Left ventricle myocardium inferior (tissue), 1 donor: ENCODE results near the gene SLC35A2. TPM values are rescaled to one million over a fixed set of nuclear protein-coding genes. Genes with fewer than 3 reads are reported as not detected.
"Not testable (repeated sequence)": the region's sequence is repeated elsewhere in the genome, so short reads cannot be mapped to it uniquely, and the experiment has no call there.

Experiments
- DNase-seq: peaks from one replicate; pipeline ENCODE4 v3.0.0-alpha.2; 2020
- H3K27ac ChIP-seq: fragments of 200-600 bp; replicated peaks from 2 replicates; pipeline ENCODE4 v1.8.0; 2021
- H3K27me3 ChIP-seq: fragments of 200-600 bp; 2 replicates; pipeline ENCODE4 v1.8.0; 2021; ENCODE audit warnings: low read depth
- H3K36me3 ChIP-seq: fragments of 200-600 bp; 2 replicates; pipeline ENCODE4 v1.8.0; 2021
- H3K4me1 ChIP-seq: fragments of 200-600 bp; 2 replicates; pipeline ENCODE4 v1.8.0; 2021
- H3K4me3 ChIP-seq: fragments of 200-600 bp; 2 replicates; pipeline ENCODE4 v1.8.0; 2021; ENCODE audit warnings: mild to moderate bottlenecking, moderate library complexity
- H3K9me3 ChIP-seq: fragments of 200-600 bp; replicated peaks from 2 replicates; pipeline ENCODE4 v1.8.0; 2021
- CTCF ChIP-seq: fragments of 200-600 bp; IDR thresholded peaks from 2 replicates; pipeline ENCODE4 v1.8.0; 2021; ENCODE audit warnings: antibody characterized with exemption, mild to moderate bottlenecking, borderline replicate concordance
- intact Hi-C: fragments of 100-400 bp; cut with micrococcal nuclease; formaldehyde crosslinking; loops from one replicate; pipeline ENCODE4 v1.11.0; 2022
- total RNA-seq: library from RNA; stranded (reverse); fragmentation: NEBNext Ultra II Directional; extraction: Animal tissue kit (Norgen Biotek cat#: 25700); gene quantifications from one replicate; pipeline ENCODE4 v1.2.1, GENCODE V29; 2021
- donor health status: DM: no; HTN: yes; CAD: no; lungs with severe emphysema.

SLC35A2 gene
- total RNA-seq, 1 donor from 2014 or later = 10.4 TPM

DNA sequence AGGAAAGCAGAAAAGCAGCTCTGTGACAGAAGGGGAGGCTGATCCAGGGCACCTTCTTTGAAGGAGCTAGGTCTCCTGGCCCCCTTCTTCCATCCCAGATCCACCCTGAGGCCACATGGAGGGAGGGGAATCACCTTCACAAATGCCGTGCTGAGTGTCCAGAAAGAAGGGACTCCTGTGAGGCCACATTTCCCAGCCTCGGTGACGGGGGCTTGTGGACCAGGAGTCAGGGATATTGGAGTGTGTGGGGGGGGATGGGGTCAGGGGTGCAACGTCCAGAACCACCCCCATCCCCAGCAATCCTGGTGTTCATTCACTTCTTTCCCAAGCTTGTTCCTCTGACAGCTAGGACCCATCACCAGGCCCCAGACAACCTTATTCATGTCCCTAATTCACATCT, 18.6 kb downstream of the SLC35A2 start:
- no peak overlapping the region for H3K4me3 ChIP-seq
- H3K27me3 ChIP-seq = no peaks in the 10 kb centered on the region
- intact Hi-C loops = no loop called here
- H3K36me3 ChIP-seq = peaks cover 14% of the 10 kb centered on the region
- H3K4me1 ChIP-seq = peaks cover 14% of the 10 kb centered on the region
- TF ChIP-seq CTCF = no peak
- H3K9me3 ChIP-seq = no peaks in the 10 kb centered on the region
- no peak for DNase-seq
- H3K27ac ChIP-seq = no peak overlapping the region

DNA sequence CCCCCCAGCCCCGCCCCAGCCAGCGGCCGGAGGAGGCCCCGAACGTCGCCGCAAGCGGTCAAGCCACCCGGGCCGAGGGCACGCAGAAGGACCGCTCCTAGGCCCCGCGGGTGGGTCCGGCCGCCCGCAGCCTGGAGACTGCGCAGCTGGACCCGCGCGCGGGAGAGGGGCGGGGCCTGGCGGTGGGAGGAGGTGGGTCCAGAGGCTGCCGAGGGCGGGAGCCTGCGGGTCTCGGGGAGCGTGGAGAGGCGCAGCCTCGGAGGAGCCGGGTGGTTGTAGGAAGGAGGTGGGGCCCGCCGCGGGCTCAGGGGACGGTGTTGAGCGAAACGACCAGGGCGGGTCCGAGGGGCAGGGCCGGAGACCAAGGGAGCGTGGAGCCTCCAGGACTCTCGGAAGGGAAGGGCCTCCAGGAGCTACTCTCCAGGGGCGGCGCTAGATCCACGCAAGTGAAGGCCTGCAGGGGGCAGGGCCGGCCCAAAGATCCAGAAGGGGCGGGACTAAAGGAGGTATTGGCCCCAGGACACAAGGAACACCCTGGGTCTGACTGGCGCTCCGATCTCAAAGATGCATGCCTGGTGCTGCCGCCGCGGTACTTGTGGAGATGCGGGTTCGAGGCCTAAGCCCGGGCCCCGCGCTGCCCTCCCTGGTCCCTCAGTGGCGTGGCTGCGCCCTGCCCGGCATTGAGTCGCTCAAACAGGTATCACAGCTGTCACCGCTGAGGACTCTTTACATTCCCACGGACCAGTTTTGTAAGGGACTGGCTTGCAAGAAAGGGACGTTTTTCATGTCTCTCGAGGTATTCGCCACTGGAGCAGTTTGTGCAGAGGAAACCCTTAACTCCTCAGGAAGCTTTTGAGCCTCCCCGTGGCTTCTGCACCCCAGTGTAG, 19.8 kb downstream of the SLC35A2 start:
- intact Hi-C loops = no loop called here
- peak overlapping the region; percentile 74 for H3K4me3 ChIP-seq
- peak; percentile 64 for TF ChIP-seq CTCF
- H3K4me1 ChIP-seq = peaks cover 11% of the 10 kb centered on the region
- peaks cover 14% of the 10 kb centered on the region for H3K36me3 ChIP-seq
- peak; percentile 86 for DNase-seq
- peak overlapping the region; percentile 75 for H3K27ac ChIP-seq
- no peaks in the 10 kb centered on the region for H3K27me3 ChIP-seq
- H3K9me3 ChIP-seq = no peaks in the 10 kb centered on the region

GRCh38 chrX:48890934-48891401, 20.5 kb downstream of the SLC35A2 start:
- Histone ChIP-seq H3K36me3 (peaks cover 14% of the 10 kb centered on the region), H3K4me3 (peak overlapping the region; percentile 74), H3K4me1 (peaks cover 6% of the 10 kb centered on the region), H3K9me3 (no peaks in the 10 kb centered on the region), H3K27me3 (no peaks in the 10 kb centered on the region), H3K27ac (peak overlapping the region; percentile 75)
- peak; percentile 18 for DNase-seq
- intact Hi-C loops = no loop called here
- no peak for TF ChIP-seq CTCF

DNA sequence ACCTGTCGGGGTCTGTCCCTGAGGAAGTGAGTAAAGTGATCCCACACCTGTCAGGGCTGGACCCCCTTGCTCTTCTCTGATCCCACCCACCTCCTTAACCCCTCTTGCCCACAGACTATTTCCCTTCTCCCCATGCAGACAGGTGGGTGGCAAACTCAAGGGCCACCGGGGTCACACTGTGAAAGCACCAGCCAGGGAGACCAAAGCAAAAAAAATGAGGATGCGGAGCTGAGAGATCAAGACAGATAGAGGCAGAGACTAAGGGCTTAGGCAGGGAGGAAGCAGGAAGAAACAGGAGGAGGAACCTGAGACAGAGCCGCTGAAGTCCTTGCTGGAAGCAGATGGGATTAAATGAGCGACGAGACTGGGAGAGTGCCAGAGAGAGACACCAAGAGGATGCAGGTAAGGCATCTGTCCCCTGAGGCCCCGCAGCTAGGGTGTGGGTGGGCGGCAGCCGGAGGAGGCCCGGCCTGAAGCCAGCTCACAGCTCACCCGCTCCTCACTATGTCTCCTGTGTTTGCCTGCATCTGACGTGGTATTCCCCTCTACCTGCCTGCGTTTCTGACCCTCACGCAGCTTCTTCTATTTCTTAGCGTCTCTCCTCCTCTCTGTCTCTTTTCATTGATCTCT, 21.0 kb downstream of the SLC35A2 start:
- Histone ChIP-seq H3K4me3 (peak overlapping the region; percentile 74), H3K36me3 (peaks cover 14% of the 10 kb centered on the region), H3K27ac (peak overlapping the region; percentile 75), H3K4me1 (peaks cover 6% of the 10 kb centered on the region), H3K27me3 (no peaks in the 10 kb centered on the region), H3K9me3 (no peaks in the 10 kb centered on the region)
- TF ChIP-seq CTCF = no peak
- no peak for DNase-seq
- intact Hi-C loops = no loop called here

DNA sequence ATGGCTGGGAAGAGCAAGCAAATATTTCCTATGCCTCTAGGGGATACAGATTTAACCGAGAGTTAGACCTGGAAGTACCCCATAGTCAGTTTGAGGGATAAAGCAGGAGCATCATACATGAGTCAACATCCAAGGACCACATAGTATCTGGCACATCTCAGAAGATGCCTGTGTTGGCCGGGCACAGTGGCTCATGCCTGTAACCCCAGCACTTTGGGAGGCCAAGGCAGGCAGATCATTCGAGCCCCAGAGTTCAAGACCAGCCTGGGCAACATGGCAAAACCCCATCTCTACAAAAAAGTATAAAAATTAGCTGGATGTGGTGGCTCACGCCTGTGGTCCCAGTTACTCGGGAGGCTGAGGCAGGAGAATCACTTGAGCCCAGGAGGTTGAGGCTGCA, 24.9 kb downstream of the SLC35A2 start:
- H3K27ac ChIP-seq, H3K4me1 ChIP-seq, DNase-seq, H3K4me3 ChIP-seq, H3K36me3 ChIP-seq, H3K27me3 ChIP-seq, intact Hi-C loops, H3K9me3 ChIP-seq: not testable (repeated sequence)

- no peaks in the 10 kb centered on the region for H3K4me1 ChIP-seq
- H3K4me3 ChIP-seq = no peak overlapping the region
- H3K9me3 ChIP-seq = no peaks in the 10 kb centered on the region
- no peak overlapping the region for H3K27ac ChIP-seq
- intact Hi-C loops = no loop called here
- no peak for DNase-seq
- no peaks in the 10 kb centered on the region for H3K36me3 ChIP-seq
- H3K27me3 ChIP-seq = no peaks in the 10 kb centered on the region
- no peak for TF ChIP-seq CTCF
These were observed 27.7 kb downstream of the SLC35A2 start for GRCh38 chrX:48883729-48884128.

DNA sequence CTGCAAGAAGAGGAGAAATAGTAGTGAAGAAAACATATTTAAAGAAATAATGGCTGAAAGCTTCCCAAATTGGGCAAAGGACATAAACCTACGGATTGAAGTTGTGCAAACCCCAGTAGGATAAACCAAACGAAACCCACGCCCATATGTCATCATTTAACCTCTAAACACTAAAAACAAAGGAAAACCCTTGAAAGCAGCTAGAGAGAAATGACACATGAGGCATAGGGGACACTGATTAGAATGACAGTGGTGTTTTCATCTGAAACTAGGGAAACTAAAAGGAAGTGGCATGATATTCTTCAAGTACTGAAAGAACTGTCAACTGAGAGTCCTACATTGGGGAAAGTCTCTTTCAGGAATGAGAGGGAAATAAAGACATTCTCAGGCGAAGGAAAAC, 34.5 kb downstream of the SLC35A2 start:
- H3K27ac ChIP-seq, H3K4me3 ChIP-seq, DNase-seq, H3K27me3 ChIP-seq, intact Hi-C loops, H3K36me3 ChIP-seq, H3K9me3 ChIP-seq, H3K4me1 ChIP-seq: not testable (repeated sequence)

GRCh38 chrX:48872017-48872416, 39.4 kb downstream of the SLC35A2 start:
- H3K4me3 ChIP-seq, H3K27ac ChIP-seq, H3K36me3 ChIP-seq, H3K27me3 ChIP-seq, H3K4me1 ChIP-seq, DNase-seq, intact Hi-C loops, H3K9me3 ChIP-seq: not testable (repeated sequence)
